Tibial artery (tissue), 4 donors: Measurements from ENCODE around the gene FBXO3.

Experiments
- DNase-seq, 2 donors: peaks; one replicate each; pipeline ENCODE4 v3.0.0-alpha.2; 2019
- H3K27ac ChIP-seq, 2 donors: fragments of 200-600 bp; sonication (generic) in 1 of 2; 1 replicate in 1 of 2; 2 replicates in 1 of 2; pipeline ENCODE4 v1.5.1; 2018 to 2019; ENCODE audit warnings: mild to moderate bottlenecking in 1 of 2
- H3K27me3 ChIP-seq, 2 donors: fragments of 200-600 bp; sonication (generic) in 1 of 2; one replicate each; pipeline versions ENCODE4 v1.5.1 to v1.6.0; 2016 to 2019
- H3K36me3 ChIP-seq, 3 donors: fragments of 200-600 bp; sonication (generic) in 2 of 3; one replicate each; pipeline ENCODE4 v1.5.1; 2016 to 2019; ENCODE audit warnings: mild to moderate bottlenecking in 2 of 3
- H3K4me1 ChIP-seq, 4 donors: fragments of 200-600 bp; sonication (generic) in 2 of 4; 1 replicate in 3 of 4; 2 replicates in 1 of 4; pipeline ENCODE4 v1.5.1; 2016 to 2019
- H3K4me3 ChIP-seq, 2 donors: fragments of 200-600 bp; sonication (generic) in 1 of 2; 1 replicate in 1 of 2; 2 replicates in 1 of 2; pipeline ENCODE4 v1.5.1; 2018 to 2019; ENCODE audit warnings: mild to moderate bottlenecking in 2 of 2
- H3K9me3 ChIP-seq, 3 donors: fragments of 200-600 bp; sonication (generic) in 1 of 3; one replicate each; pipeline ENCODE4 v1.5.1; 2016 to 2019
- intact Hi-C: fragments of 100-400 bp; cut with DNase I; formaldehyde crosslinking; loops from one replicate; pipeline ENCODE4 v1.15.0; 2023; ENCODE audit warnings: low total_unique reads
- TF ChIP-seq, protein P1 (sequence below), 2 experiments: fragments of 200-600 bp in 1 of 2; fragments of 450-650 bp in 1 of 2; IDR thresholded peaks; one replicate each; pipeline ENCODE4 v1.5.1; 2017 to 2019; ENCODE audit warnings: antibody characterized with exemption in 2 of 2, mild to moderate bottlenecking in 1 of 2, moderate library complexity in 1 of 2

FBXO3 gene

DNA sequence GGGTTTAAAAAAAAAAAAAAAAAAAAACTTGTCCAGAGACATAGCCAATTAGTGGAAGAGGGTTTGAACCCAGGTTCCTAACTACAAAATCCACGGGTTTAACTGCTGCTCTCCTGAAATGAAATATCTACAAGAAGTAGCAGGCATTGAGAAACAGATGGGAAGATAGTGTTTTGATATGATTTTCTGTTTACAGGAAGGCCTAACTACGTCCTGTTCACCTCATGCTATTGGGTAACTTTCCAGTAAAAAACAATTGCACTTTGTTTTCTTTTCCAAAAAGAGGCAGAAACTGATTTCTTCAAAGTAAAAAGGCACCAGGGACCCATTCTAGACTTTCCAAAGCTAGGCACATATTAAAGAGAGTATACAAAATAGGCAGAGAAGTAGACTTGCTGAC, 67.8 kb downstream of the FBXO3 start:
- Histone ChIP-seq H3K4me1 (peaks cover 0 to 37% (median 10%) of the 10 kb centered on the region in 4 donors), H3K4me3 (no peak overlapping the region), H3K27me3 (no peaks in the 10 kb centered on the region), H3K9me3 (no peaks in the 10 kb centered on the region), H3K36me3 (peaks cover 32 to 54% (median 37%) of the 10 kb centered on the region in 3 donors), H3K27ac (no peak overlapping the region)
- DNase-seq: no peak
- intact Hi-C loops: no loop called here
- TF ChIP-seq, protein P1, sequence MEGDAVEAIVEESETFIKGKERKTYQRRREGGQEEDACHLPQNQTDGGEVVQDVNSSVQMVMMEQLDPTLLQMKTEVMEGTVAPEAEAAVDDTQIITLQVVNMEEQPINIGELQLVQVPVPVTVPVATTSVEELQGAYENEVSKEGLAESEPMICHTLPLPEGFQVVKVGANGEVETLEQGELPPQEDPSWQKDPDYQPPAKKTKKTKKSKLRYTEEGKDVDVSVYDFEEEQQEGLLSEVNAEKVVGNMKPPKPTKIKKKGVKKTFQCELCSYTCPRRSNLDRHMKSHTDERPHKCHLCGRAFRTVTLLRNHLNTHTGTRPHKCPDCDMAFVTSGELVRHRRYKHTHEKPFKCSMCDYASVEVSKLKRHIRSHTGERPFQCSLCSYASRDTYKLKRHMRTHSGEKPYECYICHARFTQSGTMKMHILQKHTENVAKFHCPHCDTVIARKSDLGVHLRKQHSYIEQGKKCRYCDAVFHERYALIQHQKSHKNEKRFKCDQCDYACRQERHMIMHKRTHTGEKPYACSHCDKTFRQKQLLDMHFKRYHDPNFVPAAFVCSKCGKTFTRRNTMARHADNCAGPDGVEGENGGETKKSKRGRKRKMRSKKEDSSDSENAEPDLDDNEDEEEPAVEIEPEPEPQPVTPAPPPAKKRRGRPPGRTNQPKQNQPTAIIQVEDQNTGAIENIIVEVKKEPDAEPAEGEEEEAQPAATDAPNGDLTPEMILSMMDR (IDR thresholded peaks at IDR 0.05): no peak

DNA sequence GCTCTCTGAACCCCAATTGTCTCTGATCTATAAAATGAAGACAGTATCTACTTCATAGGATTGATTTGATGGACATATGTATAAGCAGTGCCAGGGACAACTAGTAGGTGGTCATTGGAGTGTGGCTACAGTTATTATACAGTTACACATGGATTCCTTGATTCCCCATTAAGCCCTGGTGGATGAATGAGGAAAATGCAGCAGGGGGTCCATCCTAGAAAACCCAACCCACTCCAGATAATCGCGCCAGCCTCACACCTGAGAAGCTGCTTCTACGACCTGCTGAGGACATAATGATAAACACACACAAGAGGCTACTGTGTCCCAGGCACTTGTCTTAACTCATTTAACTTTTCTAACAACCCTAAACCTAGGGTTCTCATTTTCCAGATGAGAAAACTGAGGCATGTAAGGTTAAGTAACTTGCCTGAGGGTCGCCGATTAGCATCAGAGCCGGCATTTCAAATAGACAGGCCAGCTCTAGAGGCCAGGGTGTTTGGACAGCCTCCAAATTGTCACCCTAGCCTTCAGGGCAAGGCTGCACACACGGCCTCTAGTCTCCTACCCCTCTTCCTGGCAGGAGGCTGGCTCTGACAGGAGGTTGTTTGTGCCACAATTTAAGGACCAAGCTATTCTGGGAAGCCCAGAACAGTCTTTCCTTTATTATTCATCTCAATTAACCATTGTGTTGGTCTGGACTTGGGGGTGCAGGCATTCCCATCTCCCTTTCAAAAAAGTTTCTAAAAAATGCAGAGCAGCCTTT, 69.9 kb downstream of the FBXO3 start:
- no peak for DNase-seq
- no peaks in the 10 kb centered on the region for H3K27me3 ChIP-seq
- TF ChIP-seq, protein P1 (IDR thresholded peaks at IDR 0.05): no peak
- H3K4me3 ChIP-seq: no peak overlapping the region
- H3K4me1 ChIP-seq: peaks cover 0 to 49% (median 18%) of the 10 kb centered on the region in 4 donors
- intact Hi-C loops: loop anchor here (5.0 kb wide), 1 partner anchor 33 kb away; the partner anchor contains the start of gene CD59
- peaks cover 15 to 36% (median 17%) of the 10 kb centered on the region in 3 donors for H3K36me3 ChIP-seq
- H3K9me3 ChIP-seq: no peaks in the 10 kb centered on the region
- no peak overlapping the region for H3K27ac ChIP-seq

DNA sequence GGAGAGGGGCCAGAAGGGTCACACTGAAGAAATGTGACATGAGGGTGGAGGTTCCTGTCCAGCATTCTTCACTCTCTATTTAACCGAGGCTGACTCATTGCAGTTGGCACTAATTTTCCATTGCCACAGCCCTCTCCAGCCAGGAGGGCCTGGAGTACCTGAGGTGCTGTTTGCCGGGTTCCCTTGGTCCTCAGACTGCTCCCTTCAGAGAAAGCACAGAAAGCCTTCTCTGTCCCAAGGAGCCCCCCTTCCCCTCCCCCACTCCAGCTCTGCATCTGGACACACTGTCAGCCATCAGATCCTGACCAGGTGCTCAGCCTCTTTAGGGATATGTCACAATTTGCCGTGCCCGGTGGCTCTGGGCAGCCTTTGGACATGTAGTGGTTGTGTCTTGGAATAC, 70.5 kb downstream of the FBXO3 start:
- Histone ChIP-seq H3K4me1 (peaks cover 0 to 49% (median 18%) of the 10 kb centered on the region in 4 donors), H3K36me3 (peaks cover 9 to 30% (median 10%) of the 10 kb centered on the region in 3 donors), H3K4me3 (no peak overlapping the region), H3K9me3 (no peaks in the 10 kb centered on the region), H3K27me3 (no peaks in the 10 kb centered on the region), H3K27ac (no peak overlapping the region)
- intact Hi-C loops: loop anchor here (5.0 kb wide), 1 partner anchor 34 kb away; the partner anchor contains the start of gene CD59
- no peak for DNase-seq
- TF ChIP-seq, protein P1 (IDR thresholded peaks at IDR 0.05): no peak

DNA sequence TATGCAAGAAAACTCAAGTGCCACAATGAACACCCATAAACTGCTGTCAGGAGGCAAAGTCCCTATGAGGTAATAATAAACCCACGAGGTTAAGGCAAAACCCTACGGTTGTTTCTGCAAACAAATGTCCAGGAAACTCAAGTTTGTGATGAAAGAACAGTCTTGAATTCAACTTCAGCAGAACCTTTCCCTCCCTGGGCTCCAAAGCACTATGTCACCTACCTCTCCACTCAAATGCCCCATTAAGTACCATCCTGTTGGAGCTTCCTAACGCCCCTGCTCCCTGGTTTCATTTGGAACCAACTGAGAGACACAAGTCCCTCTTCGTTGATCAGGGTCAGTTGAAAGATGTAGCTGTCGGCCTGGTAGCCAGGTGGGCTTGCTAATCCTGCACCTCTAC, 71.1 kb downstream of the FBXO3 start:
- H3K27me3 ChIP-seq: no peaks in the 10 kb centered on the region
- H3K4me1 ChIP-seq: peaks cover 0 to 49% (median 18%) of the 10 kb centered on the region in 4 donors
- H3K36me3 ChIP-seq: peaks cover 5 to 24% (median 6%) of the 10 kb centered on the region in 3 donors
- intact Hi-C loops: loop anchor here (5.0 kb wide), 1 partner anchor 34 kb away; the partner anchor contains the start of gene CD59
- no peak overlapping the region for H3K4me3 ChIP-seq
- H3K9me3 ChIP-seq: no peaks in the 10 kb centered on the region
- TF ChIP-seq, protein P1 (IDR thresholded peaks at IDR 0.05): no peak
- H3K27ac ChIP-seq: no peak overlapping the region
- DNase-seq: no peak

DNA sequence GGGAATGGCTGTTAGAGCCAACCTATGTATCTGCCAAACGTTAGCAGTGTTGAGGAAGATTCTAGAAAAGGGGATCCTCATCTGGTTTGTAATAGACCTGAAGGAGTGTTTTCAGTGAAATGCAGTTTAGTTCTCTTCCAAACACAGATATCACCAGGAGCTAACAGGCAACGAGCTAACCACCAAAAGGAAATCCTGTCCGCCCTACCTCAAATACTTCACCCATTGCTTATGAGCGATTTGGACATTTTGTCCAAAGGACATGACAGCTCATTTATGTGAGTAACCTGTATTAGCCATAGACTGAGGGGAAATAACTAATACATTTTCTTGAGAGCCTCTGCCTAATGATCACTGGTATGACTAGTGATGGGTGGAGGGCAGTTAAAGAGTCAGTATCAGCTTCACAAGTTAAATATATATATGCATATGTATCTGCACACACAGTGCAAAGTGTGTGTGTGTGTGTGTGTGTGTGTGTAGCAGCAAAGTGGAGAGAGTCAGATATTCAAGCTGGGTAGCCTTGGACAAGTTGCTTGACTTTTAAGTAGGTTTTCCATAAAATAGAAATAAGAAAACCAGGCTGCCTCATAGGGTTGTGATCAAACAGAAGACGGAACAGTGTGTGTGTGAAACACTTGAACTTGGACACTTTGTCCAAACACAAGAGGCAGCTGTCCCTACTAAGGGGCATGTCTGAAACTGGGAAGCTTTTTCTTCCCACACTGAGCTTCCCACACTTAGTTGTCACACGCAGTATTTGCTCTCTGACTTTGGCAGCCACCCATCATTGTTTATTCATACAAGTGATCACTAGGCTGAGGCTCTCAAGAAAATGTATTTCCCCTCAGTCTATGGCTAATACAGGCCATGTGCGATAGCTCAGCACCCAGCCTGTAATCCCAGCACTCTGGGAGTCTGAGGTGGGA, 72.8 kb downstream of the FBXO3 start:
- Histone ChIP-seq H3K27ac (peak overlapping the region; percentile 17 to 61), H3K4me1 (peaks cover 0 to 46% (median 18%) of the 10 kb centered on the region in 4 donors), H3K27me3 (no peaks in the 10 kb centered on the region), H3K36me3 (peaks cover 0 to 10% (median 0%) of the 10 kb centered on the region in 3 donors), H3K4me3 (peak overlapping the region; percentile 51 to 59), H3K9me3 (no peaks in the 10 kb centered on the region)
- DNase-seq: no peak
- TF ChIP-seq, protein P1 (IDR thresholded peaks at IDR 0.05): no peak
- intact Hi-C loops: loop anchor here (5.0 kb wide), 1 partner anchor 36 kb away; the partner anchor contains the start of gene CD59
